ENCODE measurements around the gene SAP30L. TPM values are rescaled to one million over a fixed set of nuclear protein-coding genes. Genes with fewer than 3 reads are reported as not detected.

Gene SAP30L
- total RNA-seq, 4 donors from 2014 or later: 26.3 to 47.1 (median 33.1) TPM

- 65% methylated on average over 10 of the region's 10 CpGs; no CpG with 5 or more reads in 1 of the 2 donors for WGBS, 2 donors (ENCODE audit: low coverage in 1 of 2)
- Histone ChIP-seq H3K4me3 (no peak overlapping the region), H3K27ac (no peak overlapping the region), H3K4me1 (no peaks in the 10 kb centered on the region), H3K27me3 (no peaks in the 10 kb centered on the region), H3K9me3 (no peaks in the 10 kb centered on the region), H3K36me3 (no peaks in the 10 kb centered on the region)
- intact Hi-C loops (cut with DNase I; ENCODE audit: low total_unique reads) (no loop called here), in situ Hi-C loops (cut with MboI; ENCODE audit: low pct_ligation_motif_present in 1 of 4, low pct_unique_long_range_greater_than_20kb in 1 of 4, low sequenced_read_pairs in 3 of 4) (no loop called here)
- no peak for DNase-seq
- TF ChIP-seq EP300 (IDR thresholded peaks at IDR 0.05; ENCODE audit: low read depth): no peak
- no peak for TF ChIP-seq POLR2AphosphoS5 (IDR thresholded peaks at IDR 0.05)
Measured at GRCh38 chr5:154505567-154505966, 59.8 kb downstream of the SAP30L start.

- Histone ChIP-seq H3K36me3 (no peaks in the 10 kb centered on the region), H3K4me3 (no peak overlapping the region), H3K27me3 (no peaks in the 10 kb centered on the region), H3K4me1 (no peaks in the 10 kb centered on the region), H3K27ac (no peak overlapping the region), H3K9me3 (no peaks in the 10 kb centered on the region)
- in situ Hi-C loops (cut with MboI; ENCODE audit: low pct_ligation_motif_present in 1 of 4, low pct_unique_long_range_greater_than_20kb in 1 of 4, low sequenced_read_pairs in 3 of 4): no loop called here
- DNase-seq: no peak
- no peak for TF ChIP-seq POLR2A (IDR thresholded peaks at IDR 0.05)
- no peak for TF ChIP-seq POLR2AphosphoS5 (IDR thresholded peaks at IDR 0.05)
- no peak for TF ChIP-seq CTCF (IDR thresholded peaks at IDR 0.05)
- TF ChIP-seq EP300 (IDR thresholded peaks at IDR 0.05; ENCODE audit: low read depth): no peak
- intact Hi-C loops (cut with DNase I; ENCODE audit: low total_unique reads): no loop called here
- WGBS, 2 donors (ENCODE audit: low coverage in 1 of 2): 85% methylated on average over 8 of the region's 8 CpGs; no CpG with 5 or more reads in 1 of the 2 donors
Measured at GRCh38 chr5:154506049-154506715, 60.4 kb downstream of the SAP30L start.

GRCh38 chr5:154506716-154507080 lies 60.9 kb downstream of the SAP30L start:
- no peaks in the 10 kb centered on the region for H3K9me3 ChIP-seq
- H3K27me3 ChIP-seq: no peaks in the 10 kb centered on the region
- TF ChIP-seq CTCF (IDR thresholded peaks at IDR 0.05) (no peak), EP300 (IDR thresholded peaks at IDR 0.05; ENCODE audit: low read depth) (no peak), POLR2A (IDR thresholded peaks at IDR 0.05) (no peak), POLR2AphosphoS5 (IDR thresholded peaks at IDR 0.05) (no peak)
- no peak for DNase-seq
- WGBS, 2 donors (ENCODE audit: low coverage in 1 of 2): 89 to 93% methylated on average over 7 to 11 of the region's 11 CpGs
- in situ Hi-C loops (cut with MboI; ENCODE audit: low pct_ligation_motif_present in 1 of 4, low pct_unique_long_range_greater_than_20kb in 1 of 4, low sequenced_read_pairs in 3 of 4) (no loop called here), intact Hi-C loops (cut with DNase I; ENCODE audit: low total_unique reads) (no loop called here)
- H3K4me1 ChIP-seq: no peaks in the 10 kb centered on the region
- H3K36me3 ChIP-seq: no peaks in the 10 kb centered on the region
- no peak overlapping the region for H3K4me3 ChIP-seq
- H3K27ac ChIP-seq: no peak overlapping the region

GRCh38 chr5:154508114-154508513 lies 62.3 kb downstream of the SAP30L start:
- 79 to 80% methylated on average over 1 to 2 of the region's 2 CpGs for WGBS, 2 donors (ENCODE audit: low coverage in 1 of 2)
- in situ Hi-C loops (cut with MboI; ENCODE audit: low pct_ligation_motif_present in 1 of 4, low pct_unique_long_range_greater_than_20kb in 1 of 4, low sequenced_read_pairs in 3 of 4): no loop called here

More at GRCh38 chr5:154508114-154508513, 62.3 kb downstream of the SAP30L start:
- Histone ChIP-seq H3K36me3 (no peaks in the 10 kb centered on the region), H3K9me3 (no peaks in the 10 kb centered on the region), H3K27me3 (no peaks in the 10 kb centered on the region), H3K27ac (no peak overlapping the region), H3K4me3 (no peak overlapping the region), H3K4me1 (no peaks in the 10 kb centered on the region)
- intact Hi-C loops (cut with DNase I; ENCODE audit: low total_unique reads): no loop called here
- no peak for DNase-seq
- TF ChIP-seq EP300 (IDR thresholded peaks at IDR 0.05; ENCODE audit: low read depth) (no peak), POLR2A (IDR thresholded peaks at IDR 0.05) (no peak), CTCF (IDR thresholded peaks at IDR 0.05) (no peak), POLR2AphosphoS5 (IDR thresholded peaks at IDR 0.05) (no peak)

Data from transverse colon (tissue), 4 donors.